Hematopoietic multipotent progenitor cell treated with erythropoietin and hydrocortisone succinate and interleukin-3 and kit ligand, for 17 days (in vitro differentiated cells): ENCODE data around the gene ZNF440.
A peak's percentile ranks its signal among the peaks of the same experiment; 100 is the strongest.
"Not testable (repeated sequence)": the region's sequence is repeated elsewhere in the genome, so short reads cannot be mapped to it uniquely, and the experiment has no call there.

Experiments used
- DNase-seq: peaks from one replicate; pipeline ENCODE4 v3.0.0-alpha.2; 2015; ENCODE audit warnings: low spot score

ZNF440 gene

DNA sequence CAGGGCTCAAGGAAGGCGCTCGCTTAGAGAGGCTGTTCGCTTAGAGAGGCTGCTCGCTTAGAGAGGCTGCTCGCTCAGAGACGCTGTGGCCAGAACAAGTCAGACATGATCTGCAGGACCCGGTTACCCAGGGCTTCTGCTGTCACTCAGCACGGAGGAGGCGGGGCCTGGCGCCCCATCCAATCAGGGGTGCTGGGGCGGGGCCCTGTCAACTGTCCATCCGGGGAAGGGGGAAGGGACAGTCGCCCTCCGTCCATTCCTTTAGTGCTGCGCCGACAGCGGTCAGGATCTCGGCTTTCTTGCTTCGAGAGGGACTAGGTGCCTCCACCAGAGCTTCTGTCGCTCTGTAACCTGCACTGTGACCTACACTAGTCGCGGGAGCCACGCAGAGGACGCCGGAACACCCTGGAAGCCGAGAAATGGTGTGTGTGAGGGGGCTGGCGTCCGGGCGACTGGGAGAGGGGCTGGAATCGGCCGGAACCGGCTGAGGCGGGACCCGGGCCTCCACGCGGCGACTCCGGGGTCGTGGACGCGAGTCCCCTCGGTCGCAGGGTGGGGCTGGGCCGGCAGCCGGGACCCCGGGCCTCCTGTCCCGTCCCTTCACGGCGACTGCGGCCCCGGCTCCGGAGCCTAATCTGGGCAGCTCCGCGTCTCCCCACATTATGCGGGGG is at the start of gene ZNF440:
Gene ZNF440, plus strand, starts transcription at position 245 of the 671 bp plus-strand sequence. Its CDS starts 175 bp downstream, at position 420.
- DNase-seq, result peak; percentile 78

DNA sequence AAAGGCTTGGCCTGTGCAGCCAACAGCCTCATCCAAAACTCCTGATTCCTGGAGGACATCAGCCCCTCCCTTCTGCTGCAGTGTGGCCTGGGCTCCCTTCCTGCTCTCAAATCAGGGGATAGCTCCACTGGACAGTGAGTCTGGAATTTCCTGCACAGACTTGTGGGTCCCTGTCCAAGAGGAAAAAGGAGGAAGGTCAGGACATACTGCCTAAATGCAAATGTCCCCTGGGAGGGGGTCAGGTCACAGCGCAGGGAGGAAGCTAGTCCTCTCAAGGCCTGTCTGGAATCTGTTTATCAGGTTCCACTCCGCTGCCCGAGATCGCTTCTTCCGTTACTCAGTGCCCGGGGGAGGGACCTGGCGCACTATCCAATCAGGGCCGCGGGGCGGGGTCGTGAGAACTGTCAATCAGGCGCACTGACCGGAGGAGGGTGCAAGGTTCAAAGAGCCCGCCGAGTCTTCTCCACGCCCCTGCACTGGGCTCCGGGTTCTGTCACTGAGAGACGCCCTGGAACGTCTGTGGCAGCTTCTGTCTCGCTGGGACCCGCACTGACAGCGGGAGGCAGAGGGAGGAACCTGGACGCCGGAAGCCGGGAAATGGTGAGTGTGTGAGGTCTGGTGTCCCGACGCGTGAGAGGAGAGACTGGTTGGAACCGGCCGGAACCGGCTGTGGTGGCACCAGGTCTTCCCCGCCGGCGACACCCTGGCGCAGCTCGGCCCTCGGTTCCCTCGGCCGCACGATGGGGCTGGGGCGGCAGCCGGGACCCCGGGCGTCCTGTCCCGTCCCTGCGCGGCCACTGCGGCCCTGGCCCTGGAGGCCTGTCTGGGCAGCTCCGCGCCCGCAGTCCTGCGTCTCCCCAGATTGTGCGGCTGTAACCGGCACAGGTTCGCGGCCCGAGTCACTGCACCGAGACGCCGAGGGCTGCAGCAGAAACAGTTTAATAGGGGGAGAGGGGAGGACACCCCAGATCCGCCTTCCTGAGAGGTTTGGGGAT is 47.2 kb upstream of the ZNF440 start, which contains the start of gene ZNF441:
Gene ZNF441, plus strand, starts transcription at position 404 of the 995 bp plus-strand sequence. Its CDS starts 194 bp downstream, at position 598.
- peak; percentile 86 for DNase-seq

- peak; percentile 9 for DNase-seq
Measured at GRCh38 chr19:11767633-11768133, 46.4 kb upstream of the ZNF440 start.

DNA sequence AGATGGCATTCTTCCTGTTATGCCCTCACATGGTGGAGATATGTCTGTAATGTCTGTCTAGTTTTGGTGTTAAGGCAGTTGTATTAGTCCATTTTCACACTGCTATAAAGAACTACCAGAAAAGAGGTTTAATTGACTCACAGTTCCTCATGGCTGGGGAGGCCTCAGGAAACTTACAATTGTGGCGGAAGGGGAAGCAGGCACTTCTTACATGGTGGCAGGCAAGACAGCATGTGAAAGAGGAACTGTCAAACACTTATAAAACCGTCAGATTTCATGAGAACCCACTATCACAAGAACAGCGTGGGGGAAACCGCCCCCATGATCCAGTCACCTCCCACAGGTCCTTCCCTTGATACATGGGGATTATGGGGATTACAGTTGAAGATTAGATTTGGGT is 44.1 kb upstream of the ZNF440 start:
- no peak for DNase-seq

- DNase-seq, result not testable (repeated sequence)
Measured at GRCh38 chr19:11771520-11771919, 42.6 kb upstream of the ZNF440 start.

DNA sequence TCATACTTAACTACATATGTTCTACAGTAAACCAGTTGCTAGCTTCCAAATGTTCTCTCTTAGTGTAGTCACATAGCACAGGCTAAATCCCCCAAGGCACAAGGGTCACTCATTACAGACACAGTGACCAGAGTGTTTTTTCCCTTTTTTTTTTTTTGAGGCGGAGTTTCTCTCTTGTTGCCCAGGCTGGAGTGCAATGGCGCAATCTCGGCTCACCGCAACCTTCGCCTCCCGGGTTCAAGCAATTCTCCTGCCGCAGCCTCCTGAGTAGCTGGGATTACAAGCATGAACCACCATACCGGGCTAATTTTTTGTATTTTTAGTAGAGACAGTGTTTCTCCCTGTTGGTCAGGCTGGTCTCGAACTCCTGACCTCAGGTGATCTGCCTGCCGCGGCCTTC is 37.4 kb upstream of the ZNF440 start:
- not testable (repeated sequence) for DNase-seq

DNA sequence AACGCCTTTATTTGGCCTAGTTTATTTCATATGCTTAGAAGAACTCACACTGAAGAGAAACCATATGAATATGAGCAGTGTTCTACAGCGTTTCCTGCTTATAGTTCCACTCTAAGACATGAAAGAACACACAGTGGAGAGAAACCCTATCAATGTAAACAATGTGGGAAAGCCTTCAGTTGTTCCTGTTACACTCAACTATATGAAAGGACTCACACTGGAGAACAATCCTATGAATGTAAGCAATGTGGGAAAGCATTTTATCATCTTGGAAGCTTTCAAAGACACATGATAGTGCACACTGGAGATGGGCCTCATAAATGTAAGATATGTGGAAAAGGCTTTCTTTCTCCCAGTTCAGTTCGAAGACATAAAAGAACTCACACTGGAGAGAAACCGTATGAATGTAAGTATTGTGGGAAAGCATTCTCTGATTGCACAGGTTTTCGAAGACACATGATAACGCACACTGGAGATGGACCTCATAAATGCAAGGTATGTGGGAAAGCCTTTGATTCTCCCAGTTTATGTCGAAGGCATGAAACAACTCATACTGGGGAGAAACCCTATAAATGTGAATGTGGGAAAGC is 33.5 kb upstream of the ZNF440 start:
- DNase-seq, result no peak

GRCh38 chr19:11781295-11782057 is 32.6 kb upstream of the ZNF440 start:
- DNase-seq, result no peak

DNA sequence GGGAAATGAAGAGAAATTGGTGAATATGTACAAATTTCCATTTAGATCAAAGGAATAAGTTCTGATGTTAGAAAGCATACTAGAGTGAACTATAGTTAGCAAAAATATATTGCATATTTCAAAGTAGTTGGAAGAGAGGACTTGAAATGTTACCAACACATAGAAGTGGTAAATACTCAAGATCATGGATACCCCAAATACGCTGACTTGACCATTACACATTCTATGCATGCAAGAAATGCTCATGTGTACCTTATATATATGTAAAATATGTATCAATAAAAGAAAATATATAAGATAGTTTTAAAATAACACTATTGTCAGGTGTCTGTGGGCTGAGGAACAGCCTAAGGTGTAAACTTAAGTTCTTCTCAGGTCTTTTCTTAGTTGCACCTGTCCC is 30.3 kb upstream of the ZNF440 start:
- no peak for DNase-seq

DNA sequence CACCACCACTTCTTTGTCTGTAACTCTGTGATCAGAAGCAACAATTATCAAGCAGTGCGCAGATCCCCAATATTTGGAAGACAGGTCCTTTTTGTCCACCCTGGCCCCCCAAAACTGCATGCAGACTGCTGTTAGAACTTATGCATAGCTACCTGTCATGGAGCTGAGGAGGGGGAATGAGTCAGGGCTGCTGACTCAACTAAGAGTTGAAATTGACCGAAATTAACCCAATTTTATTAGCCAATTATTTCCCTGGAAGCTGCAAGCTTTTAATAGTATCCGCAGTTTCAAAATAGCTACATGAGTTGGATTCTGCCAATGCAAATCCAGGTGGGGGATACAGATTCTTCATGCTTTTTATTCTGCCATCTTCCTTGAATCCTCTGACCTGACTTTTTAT is 29.7 kb upstream of the ZNF440 start:
- DNase-seq, result no peak

GRCh38 chr19:11787536-11787935 is 26.5 kb upstream of the ZNF440 start:
- no peak for DNase-seq

GRCh38 chr19:11792942-11793341 is 21.1 kb upstream of the ZNF440 start:
- no peak for DNase-seq

DNA sequence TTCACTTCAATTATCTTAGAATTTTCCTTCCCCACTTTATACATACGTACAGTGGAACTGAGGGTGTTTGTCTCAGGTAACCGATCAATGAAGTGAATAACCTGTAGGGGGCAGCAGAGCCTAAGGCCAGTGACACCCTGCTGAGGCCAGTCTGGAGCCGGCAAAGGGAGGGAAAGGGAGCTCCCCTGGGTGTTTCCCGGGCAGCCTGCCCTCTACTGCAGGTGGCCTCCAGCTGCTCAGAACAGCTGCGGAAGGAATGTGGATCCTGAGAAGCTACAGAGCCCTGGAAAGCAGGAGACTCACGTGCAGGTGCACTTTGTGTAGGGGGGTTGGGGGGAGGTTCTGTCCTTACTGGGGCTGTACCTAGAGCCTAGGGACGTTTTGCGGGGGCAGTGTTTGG is 16.6 kb upstream of the ZNF440 start:
- peak; percentile 79 for DNase-seq

DNA sequence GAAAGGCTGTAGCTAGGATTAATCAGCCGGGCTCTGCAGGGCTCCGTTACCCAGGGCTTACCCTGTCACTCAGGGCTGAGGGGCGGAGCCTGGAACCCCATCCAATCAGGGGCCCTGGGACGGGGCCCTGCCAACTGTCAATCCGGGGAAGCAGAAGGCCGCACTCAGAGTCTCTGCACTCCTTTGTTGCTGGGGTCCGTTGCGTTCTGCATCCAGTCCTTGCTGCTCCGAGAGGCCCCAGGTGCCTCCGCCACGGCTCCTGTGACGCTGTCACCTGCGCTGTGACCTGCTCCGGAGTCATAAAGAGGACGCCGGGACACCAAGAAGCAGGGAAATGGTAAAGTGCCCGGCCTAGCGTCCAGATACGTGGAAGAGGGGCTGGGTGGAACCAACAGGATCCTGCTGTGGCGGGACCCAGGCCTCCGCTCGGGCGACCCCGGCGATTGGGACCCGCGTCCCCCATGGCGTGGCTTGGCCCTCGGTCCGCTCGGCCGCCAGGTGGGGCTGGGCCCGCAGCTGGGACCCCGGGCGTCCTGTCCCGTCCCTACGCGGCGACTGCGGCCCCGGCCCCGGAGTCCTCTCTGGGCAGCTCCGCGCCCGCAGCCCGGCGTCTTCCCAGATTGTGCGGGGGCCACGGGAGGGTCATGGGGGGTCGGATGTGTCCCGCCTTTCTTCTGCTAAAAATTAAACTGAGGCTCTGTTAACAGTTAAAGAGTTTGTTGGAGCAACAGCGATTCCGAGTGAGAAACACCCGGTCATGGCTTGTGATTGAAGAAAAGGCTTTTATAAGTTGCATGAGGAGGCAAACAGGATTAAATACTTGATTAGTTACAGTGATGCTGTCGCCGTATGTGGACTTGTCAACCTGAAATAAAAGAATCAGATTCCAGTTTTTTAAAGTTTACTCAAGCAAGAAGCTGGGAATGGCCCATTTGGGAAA is 15.4 kb upstream of the ZNF440 start, which contains the start of gene ZNF491:
Gene ZNF491, plus strand, starts transcription at position 133 of the 940 bp plus-strand sequence. CDS start 7,431 bp downstream, outside the sequence.
- peak; percentile 53 for DNase-seq

DNA sequence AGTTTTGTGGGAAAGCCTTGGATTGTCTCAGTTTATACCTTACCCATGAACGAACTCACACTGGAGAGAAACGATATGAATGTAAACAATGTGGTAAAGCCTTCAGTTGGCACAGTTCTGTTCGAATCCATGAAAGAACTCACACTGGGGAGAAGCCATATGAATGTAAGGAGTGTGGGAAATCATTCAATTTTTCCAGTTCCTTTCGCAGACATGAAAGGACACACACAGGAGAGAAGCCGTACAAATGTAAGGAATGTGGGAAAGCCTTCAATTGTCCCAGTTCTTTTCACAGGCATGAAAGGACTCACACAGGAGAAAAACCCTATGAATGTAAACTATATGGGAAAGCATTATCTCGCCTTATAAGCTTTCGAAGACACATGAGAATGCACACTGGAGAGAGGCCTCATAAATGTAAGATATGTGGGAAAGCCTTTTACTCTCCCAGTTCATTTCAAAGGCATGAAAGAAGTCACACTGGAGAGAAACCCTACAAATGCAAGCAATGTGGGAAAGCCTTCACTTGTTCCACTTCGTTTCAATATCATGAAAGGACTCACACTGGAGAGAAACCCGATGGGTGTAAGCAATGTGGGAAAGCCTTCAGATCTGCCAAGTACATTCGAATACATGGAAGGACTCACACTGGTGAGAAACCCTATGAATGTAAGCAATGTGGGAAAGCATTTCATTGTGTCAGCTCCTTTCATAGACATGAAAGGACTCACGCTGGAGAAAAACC is 7.5 kb upstream of the ZNF440 start:
- DNase-seq, result no peak

- no peak for DNase-seq
Measured at GRCh38 chr19:11807099-11807380, 7.0 kb upstream of the ZNF440 start.

DNA sequence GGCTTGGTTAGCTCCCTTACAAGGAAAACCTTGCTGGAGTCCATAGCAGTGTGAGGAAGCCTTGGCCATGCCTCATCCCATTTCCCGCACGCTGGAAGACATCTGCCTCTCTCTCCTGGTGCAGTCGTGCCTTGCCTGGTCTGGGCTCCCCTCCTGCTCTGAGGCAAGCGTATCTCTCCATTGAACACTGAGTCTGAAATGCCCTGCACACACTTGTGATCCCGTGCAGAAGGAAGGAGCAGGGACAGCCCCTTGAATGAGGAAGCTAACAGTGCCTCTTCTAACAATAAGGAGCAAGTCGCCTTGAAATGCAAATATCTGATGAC is 407 bp upstream of the ZNF440 start:
- no peak for DNase-seq

DNA sequence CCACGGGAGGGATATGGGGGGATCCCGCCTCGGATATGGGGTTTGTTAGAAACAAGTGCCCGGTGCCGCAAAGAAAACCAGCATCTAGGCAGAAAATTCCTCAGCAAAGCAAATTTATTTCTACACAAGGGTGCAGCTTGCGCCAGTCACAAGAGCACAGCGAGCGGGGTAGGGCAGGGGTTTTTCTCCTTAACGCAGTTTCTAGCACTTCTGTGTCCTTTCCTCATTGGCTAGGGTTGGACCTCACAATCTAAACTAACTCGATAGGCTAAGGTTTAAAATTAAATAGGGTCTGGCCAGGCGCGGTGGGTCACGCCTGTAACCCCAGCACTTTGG is 595 bp downstream of the ZNF440 start:
- DNase-seq, result no peak

GRCh38 chr19:11821474-11822109 is 7.5 kb downstream of the ZNF440 start:
- no peak for DNase-seq
